ENCODE measurements around the gene PGRMC2. TPM values are rescaled to one million over a fixed set of nuclear protein-coding genes. Genes with fewer than 3 reads are reported as not detected.

The PGRMC2 gene
- total and polyA plus RNA-seq, 2 of the 4 experiments (the other 2 are of a cell fraction), result 13.4 to 40.7 TPM

DNA sequence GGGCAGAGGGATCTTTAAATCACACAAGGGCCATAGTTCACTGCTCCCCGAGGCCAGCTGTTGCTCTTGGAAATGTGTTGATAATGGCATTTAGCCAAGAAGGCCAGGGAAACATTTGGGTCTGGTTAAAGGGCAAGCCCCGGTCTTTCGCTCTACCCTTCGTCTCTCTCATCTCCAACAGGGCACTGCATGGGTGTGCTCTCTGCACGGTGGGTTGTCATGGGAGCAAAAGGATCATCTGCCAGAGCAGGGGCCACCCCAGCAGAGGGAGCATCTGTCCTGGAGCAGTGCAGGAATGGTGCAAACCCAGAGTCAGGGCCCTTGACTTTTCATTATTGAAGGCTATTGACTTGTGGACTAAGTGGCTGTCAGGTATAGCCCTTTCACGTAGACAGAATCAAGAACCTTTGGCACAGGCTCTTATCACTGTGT, 22.7 kb upstream of the PGRMC2 start:
- H3K9me1 ChIP-seq (ENCODE audit: insufficient read depth, low read length), result no peaks in the 10 kb centered on the region; the same call in none of the 2 replicates
- H3K23ac ChIP-seq (ENCODE audit: low read depth, low read length), result no peak overlapping the region
- no peak for ATAC-seq (ENCODE audit: low read depth)
- peak overlapping the region; percentile 45; the same call in 1 of the 2 replicates for H4K5ac ChIP-seq (ENCODE audit: low read depth, low read length)
- H3K14ac ChIP-seq (replicated peaks; ENCODE audit: low read depth, low read length), result no peak overlapping the region
- no peaks in the 10 kb centered on the region for H3K27me3 ChIP-seq (ENCODE audit: control insufficient read depth, insufficient read depth, low read length)
- peaks cover 10% of the 10 kb centered on the region for H3K4me1 ChIP-seq (ENCODE audit: control insufficient read depth, insufficient read depth, low read length)
- dilution Hi-C loops (cut with HindIII; ENCODE audit: low sequenced_read_pairs, unreplicated experiment), result no loop called here
- intact Hi-C loops (cut with micrococcal nuclease), result no loop called here
- 0 out of 2 replicates have a peak, but pooled peaks cover 1% of the 10 kb centered on the region for H3K36me3 ChIP-seq (ENCODE audit: control insufficient read depth, insufficient read depth, low read length)
- H3K9ac ChIP-seq (ENCODE audit: low read depth, low read length), result no peak overlapping the region
- H2BK120ac ChIP-seq (ENCODE audit: low read depth, low read length), result no peak overlapping the region
- DNase-seq, result no peak
- H4K91ac ChIP-seq (ENCODE audit: insufficient read depth, low read depth, low read length), result no peak overlapping the region; the same call in 1 of the 2 replicates
- 0 out of 3 replicates have a peak overlapping the region, but pooled peaks have one; percentile 45 for H2BK15ac ChIP-seq (ENCODE audit: low read depth, low read length)
- no peak overlapping the region for H2AK9ac ChIP-seq (replicated peaks; ENCODE audit: low read depth, low read length, poor library complexity)
- H3K56ac ChIP-seq (ENCODE audit: extremely low read depth, insufficient read depth, low read length), result no peak overlapping the region
- WGBS, 2 experiments (ENCODE audit: extremely low coverage in 2 of 2, insufficient read length in 1 of 2), result 40% methylated on average over 1 of the region's 6 CpGs; no CpG with 5 or more reads in 1 of the 2 experiments
- H3K9me3 ChIP-seq (ENCODE audit: control insufficient read depth, insufficient read depth, low read length), result no peaks in the 10 kb centered on the region
- no peaks in the 10 kb centered on the region for H3K79me1 ChIP-seq (ENCODE audit: low read depth in 1 of 2, low read length in 2 of 2)
- H3K18ac ChIP-seq (ENCODE audit: low read depth, low read length), result peak overlapping the region; percentile 60; the same call in 1 of the 2 replicates
- H3K4me3 ChIP-seq (ENCODE audit: insufficient read depth, low read depth, low read length), result no peak overlapping the region
- no peak overlapping the region for H3K27ac ChIP-seq (ENCODE audit: insufficient read depth, low read length)
- H4K20me1 ChIP-seq (ENCODE audit: insufficient read depth, low read length), result no peaks in the 10 kb centered on the region
- H2AFZ ChIP-seq (replicated peaks; ENCODE audit: low read length, poor library complexity), result no peak overlapping the region
- H3K4me2 ChIP-seq (ENCODE audit: low read depth, low read length), result no peak overlapping the region
- H3K4ac ChIP-seq (ENCODE audit: low read depth, low read length), result peak overlapping the region; percentile 11; the same call in 1 of the 2 replicates
- H2BK5ac ChIP-seq (ENCODE audit: low read depth, low read length, poor library complexity, severe bottlenecking), result no peak overlapping the region
- no peak overlapping the region; a peak in 1 of 4 replicates for H4K8ac ChIP-seq (ENCODE audit: low read depth in 2 of 2, low read length in 2 of 2)
- ChIA-PET CTCF (interaction anchor here (1.4 kb wide), 1 partner anchor 10 kb away, joined by 3 read pairs; no protein-coding TSS in a partner anchor), POLR2A (ENCODE audit: unreplicated experiment) (no interaction called here)
- no peak overlapping the region for H2BK20ac ChIP-seq (ENCODE audit: low read depth, low read length)
- no peak overlapping the region for H2AK5ac ChIP-seq (ENCODE audit: low read depth, low read length)
- TF ChIP-seq RAD21 (IDR thresholded peaks at IDR 0.05; ENCODE audit: low read length) (peak; percentile 15; the same call in 1 of the 2 replicates), MXI1 (IDR thresholded peaks at IDR 0.05; ENCODE audit: borderline replicate concordance, low read depth, low read length) (no peak)
- TF ChIP-seq, protein P1, sequence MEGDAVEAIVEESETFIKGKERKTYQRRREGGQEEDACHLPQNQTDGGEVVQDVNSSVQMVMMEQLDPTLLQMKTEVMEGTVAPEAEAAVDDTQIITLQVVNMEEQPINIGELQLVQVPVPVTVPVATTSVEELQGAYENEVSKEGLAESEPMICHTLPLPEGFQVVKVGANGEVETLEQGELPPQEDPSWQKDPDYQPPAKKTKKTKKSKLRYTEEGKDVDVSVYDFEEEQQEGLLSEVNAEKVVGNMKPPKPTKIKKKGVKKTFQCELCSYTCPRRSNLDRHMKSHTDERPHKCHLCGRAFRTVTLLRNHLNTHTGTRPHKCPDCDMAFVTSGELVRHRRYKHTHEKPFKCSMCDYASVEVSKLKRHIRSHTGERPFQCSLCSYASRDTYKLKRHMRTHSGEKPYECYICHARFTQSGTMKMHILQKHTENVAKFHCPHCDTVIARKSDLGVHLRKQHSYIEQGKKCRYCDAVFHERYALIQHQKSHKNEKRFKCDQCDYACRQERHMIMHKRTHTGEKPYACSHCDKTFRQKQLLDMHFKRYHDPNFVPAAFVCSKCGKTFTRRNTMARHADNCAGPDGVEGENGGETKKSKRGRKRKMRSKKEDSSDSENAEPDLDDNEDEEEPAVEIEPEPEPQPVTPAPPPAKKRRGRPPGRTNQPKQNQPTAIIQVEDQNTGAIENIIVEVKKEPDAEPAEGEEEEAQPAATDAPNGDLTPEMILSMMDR (conservative IDR thresholded peaks at IDR 0.05; ENCODE audit: low read depth, low read length), result no peak
- no TSS peak for BruUV-seq (replicated peaks)
- in situ Hi-C loops (cut with MboI; ENCODE audit: low sequenced_read_pairs), result no loop called here

Data from IMR-90 (cell line).